DND-41 (cell line): Measurements from ENCODE around the gene THSD4.

Experiments used
- ATAC-seq: fragments of 200-7000 bp; cut with Tn5 transposase; 3 replicates; pipeline ENCODE4 v1.9.1; 2021; ENCODE audit warnings: low read depth; ENCODE audit not compliant: insufficient read depth
- DNase-seq: peaks from one replicate; pipeline ENCODE4 v3.0.0-alpha.2; 2020
- H2AFZ ChIP-seq: 2 replicates; pipeline ENCODE4 v1.6.0; 2012; ENCODE audit warnings: low read depth, low read length
- H3K27ac ChIP-seq: 2 replicates; pipeline ENCODE4 v1.5.1; 2012; ENCODE audit warnings: low read length, inconsistent platforms
- H3K27me3 ChIP-seq: fragments of 200-600 bp; sonication (generic); 2 replicates; pipeline ENCODE4 v1.6.0; 2012; ENCODE audit warnings: low read length, mild to moderate bottlenecking, inconsistent platforms; ENCODE audit not compliant: insufficient read depth, poor library complexity
- H3K36me3 ChIP-seq: 2 replicates; pipeline ENCODE4 v1.5.1; 2012; ENCODE audit warnings: low read length, inconsistent platforms; ENCODE audit not compliant: insufficient read depth
- H3K4me1 ChIP-seq: 2 replicates; pipeline ENCODE4 v1.5.1; 2012; ENCODE audit warnings: mild to moderate bottlenecking, low read length; ENCODE audit not compliant: insufficient read depth
- H3K4me2 ChIP-seq: 2 replicates; pipeline ENCODE4 v1.6.0; 2012; ENCODE audit warnings: mild to moderate bottlenecking, moderate library complexity, low read length, inconsistent platforms; ENCODE audit not compliant: insufficient read depth
- H3K4me3 ChIP-seq, 2 experiments: fragments of 200-600 bp in 1 of 2; shearing (Covaris generic) in 1 of 2; 2 replicates each; pipeline ENCODE4 v1.5.1; 2012 to 2016; ENCODE audit warnings: inconsistent platforms in 2 of 2, low read length in 2 of 2, mild to moderate bottlenecking in 2 of 2, low read depth in 1 of 2, moderate library complexity in 1 of 2
- H3K79me2 ChIP-seq: 2 replicates; pipeline ENCODE4 v1.6.0; 2012; ENCODE audit warnings: low read length, inconsistent platforms; ENCODE audit not compliant: insufficient read depth
- H3K9ac ChIP-seq: 2 replicates; pipeline ENCODE4 v1.6.0; 2012; ENCODE audit warnings: low read depth, mild to moderate bottlenecking, inconsistent platforms, low read length, moderate library complexity
- H3K9me3 ChIP-seq: 2 replicates; pipeline ENCODE4 v1.5.1; 2012; ENCODE audit warnings: low read length, moderate library complexity, mild to moderate bottlenecking, inconsistent platforms; ENCODE audit not compliant: insufficient read depth, severe bottlenecking
- H4K20me1 ChIP-seq: 2 replicates; pipeline ENCODE4 v1.6.0; 2012; ENCODE audit warnings: low read length; ENCODE audit not compliant: insufficient read depth
- EZH2 ChIP-seq: IDR thresholded peaks from 3 replicates; pipeline ENCODE4 v1.6.1; 2012; ENCODE audit warnings: borderline replicate concordance, low read depth, mild to moderate bottlenecking, moderate library complexity, low read length, inconsistent platforms; ENCODE audit not compliant: severe bottlenecking
- TF ChIP-seq, protein P1 (sequence below): IDR thresholded peaks from 2 replicates; pipeline ENCODE4 v1.5.1; 2012; ENCODE audit warnings: borderline replicate concordance, low read length, moderate library complexity, mild to moderate bottlenecking; ENCODE audit not compliant: poor library complexity, severe bottlenecking; ENCODE audit errors: extremely low read depth

The THSD4 gene

DNA sequence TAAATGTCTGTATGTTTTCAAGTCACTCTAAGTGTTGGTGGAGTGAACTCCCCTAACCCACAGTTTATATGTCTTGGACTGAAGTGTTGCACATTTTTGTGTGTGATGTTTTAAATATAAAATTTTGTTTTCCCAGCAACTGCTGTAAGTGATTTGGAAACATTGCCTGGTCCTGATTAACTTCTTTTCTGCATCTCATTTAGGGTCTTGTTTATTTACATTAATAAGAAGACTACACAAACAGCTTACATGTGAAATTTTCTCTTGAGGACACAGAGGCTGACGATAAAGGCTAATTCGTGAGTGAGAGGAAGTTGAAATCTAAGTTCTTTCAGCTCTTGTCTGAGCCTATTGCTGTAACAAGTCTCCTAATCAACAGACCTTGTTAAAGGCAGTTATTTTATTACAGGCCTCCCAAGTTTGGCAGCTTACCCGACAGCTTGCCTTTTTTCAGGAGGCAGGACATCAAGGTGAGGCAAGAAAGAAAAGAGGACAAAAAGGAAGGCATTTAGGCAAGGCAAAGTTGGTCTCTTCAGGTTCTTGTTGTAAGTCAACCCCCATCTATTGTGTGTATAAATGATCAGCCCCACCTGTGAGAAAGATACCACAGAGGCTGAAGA is 517.4 kb downstream of the THSD4 start:
- no peak overlapping the region for H3K27ac ChIP-seq
- H3K4me2 ChIP-seq, result no peak overlapping the region
- no peak overlapping the region for H2AFZ ChIP-seq
- TF ChIP-seq, protein P1, sequence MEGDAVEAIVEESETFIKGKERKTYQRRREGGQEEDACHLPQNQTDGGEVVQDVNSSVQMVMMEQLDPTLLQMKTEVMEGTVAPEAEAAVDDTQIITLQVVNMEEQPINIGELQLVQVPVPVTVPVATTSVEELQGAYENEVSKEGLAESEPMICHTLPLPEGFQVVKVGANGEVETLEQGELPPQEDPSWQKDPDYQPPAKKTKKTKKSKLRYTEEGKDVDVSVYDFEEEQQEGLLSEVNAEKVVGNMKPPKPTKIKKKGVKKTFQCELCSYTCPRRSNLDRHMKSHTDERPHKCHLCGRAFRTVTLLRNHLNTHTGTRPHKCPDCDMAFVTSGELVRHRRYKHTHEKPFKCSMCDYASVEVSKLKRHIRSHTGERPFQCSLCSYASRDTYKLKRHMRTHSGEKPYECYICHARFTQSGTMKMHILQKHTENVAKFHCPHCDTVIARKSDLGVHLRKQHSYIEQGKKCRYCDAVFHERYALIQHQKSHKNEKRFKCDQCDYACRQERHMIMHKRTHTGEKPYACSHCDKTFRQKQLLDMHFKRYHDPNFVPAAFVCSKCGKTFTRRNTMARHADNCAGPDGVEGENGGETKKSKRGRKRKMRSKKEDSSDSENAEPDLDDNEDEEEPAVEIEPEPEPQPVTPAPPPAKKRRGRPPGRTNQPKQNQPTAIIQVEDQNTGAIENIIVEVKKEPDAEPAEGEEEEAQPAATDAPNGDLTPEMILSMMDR, result no peak
- no peak for TF ChIP-seq EZH2
- no peak overlapping the region for H3K9ac ChIP-seq
- H3K4me1 ChIP-seq, result no peaks in the 10 kb centered on the region
- H3K27me3 ChIP-seq, result peaks cover 3% of the 10 kb centered on the region
- no peaks in the 10 kb centered on the region for H3K9me3 ChIP-seq
- no peaks in the 10 kb centered on the region for H4K20me1 ChIP-seq
- no peak for ATAC-seq
- H3K36me3 ChIP-seq, result no peaks in the 10 kb centered on the region
- H3K79me2 ChIP-seq, result no peaks in the 10 kb centered on the region
- DNase-seq, result no peak
- H3K4me3 ChIP-seq, result no peak overlapping the region

DNA sequence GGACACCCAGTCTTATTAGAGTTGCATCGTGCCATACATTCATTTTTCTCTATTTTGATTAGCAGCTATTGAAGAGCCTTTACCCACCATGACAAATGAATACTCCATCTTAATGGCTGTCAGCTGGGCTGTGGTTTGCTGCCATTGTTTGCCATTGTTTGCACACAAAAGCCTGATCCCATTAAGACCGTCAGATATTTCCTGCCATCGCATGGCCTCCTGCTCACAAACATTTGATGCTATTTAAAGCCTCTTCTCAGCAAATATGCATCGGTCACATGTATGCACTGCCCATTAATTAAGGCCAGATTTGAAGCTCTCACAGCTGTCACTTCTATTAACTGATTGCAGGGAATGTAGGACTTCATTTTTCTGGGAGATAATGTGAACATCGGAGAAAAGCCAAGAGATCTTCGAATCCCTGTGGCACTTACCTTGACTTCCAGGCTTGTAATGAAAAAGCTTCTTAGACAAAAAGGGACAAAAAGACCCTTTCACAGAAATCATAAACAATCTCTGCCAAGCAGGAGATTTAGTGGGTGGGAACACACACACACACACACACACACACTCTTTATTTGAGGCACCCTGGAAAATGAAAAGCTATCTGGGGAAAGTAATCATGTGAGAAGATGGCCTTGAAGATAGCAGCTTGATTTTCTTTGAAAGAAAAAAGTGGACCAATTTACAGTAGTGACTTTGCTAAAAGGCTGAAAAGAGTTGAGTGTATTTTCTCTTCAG is 519.7 kb downstream of the THSD4 start:
- Histone ChIP-seq H3K79me2 (no peaks in the 10 kb centered on the region), H3K4me1 (no peaks in the 10 kb centered on the region), H3K9me3 (no peaks in the 10 kb centered on the region), H2AFZ (no peak overlapping the region), H4K20me1 (no peaks in the 10 kb centered on the region), H3K4me3 (no peak overlapping the region), H3K9ac (no peak overlapping the region), H3K27me3 (no peaks in the 10 kb centered on the region), H3K27ac (no peak overlapping the region), H3K4me2 (no peak overlapping the region), H3K36me3 (no peaks in the 10 kb centered on the region)
- ATAC-seq (no peak), DNase-seq (no peak)
- TF ChIP-seq EZH2, result no peak
- TF ChIP-seq, protein P1, result no peak

DNA sequence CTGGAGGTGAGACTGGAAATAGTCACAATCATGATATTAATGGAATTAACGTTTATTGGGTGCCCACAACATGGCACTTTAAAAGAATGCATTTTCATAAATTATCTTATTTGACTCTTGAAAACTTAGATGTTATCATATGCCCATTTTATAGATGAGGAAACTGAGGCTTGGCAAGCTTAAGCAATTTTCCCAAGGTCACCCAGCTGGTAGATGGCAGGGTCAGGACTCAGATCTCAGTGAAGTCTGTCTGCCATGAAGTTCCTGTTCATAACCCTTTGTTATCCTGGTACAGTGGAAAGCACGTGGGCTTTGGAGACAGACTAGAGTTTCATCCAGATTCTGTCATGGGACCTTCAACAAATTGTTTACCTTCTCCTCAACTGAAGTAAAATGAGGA is 520.5 kb downstream of the THSD4 start:
- H3K9ac ChIP-seq, result no peak overlapping the region
- H3K4me3 ChIP-seq, result no peak overlapping the region
- no peak overlapping the region for H3K4me2 ChIP-seq
- H4K20me1 ChIP-seq, result no peaks in the 10 kb centered on the region
- no peak for DNase-seq
- no peak overlapping the region for H2AFZ ChIP-seq
- no peaks in the 10 kb centered on the region for H3K9me3 ChIP-seq
- H3K4me1 ChIP-seq, result no peaks in the 10 kb centered on the region
- no peaks in the 10 kb centered on the region for H3K36me3 ChIP-seq
- TF ChIP-seq, protein P1, result no peak
- ATAC-seq, result no peak
- no peak overlapping the region for H3K27ac ChIP-seq
- H3K79me2 ChIP-seq, result no peaks in the 10 kb centered on the region
- no peaks in the 10 kb centered on the region for H3K27me3 ChIP-seq
